ENCODE data around the gene BAAT. TPM values are rescaled to one million over a fixed set of nuclear protein-coding genes. Genes with fewer than 3 reads are reported as not detected.

The BAAT gene
- total RNA-seq, 1 donor from 2014 or later, result 0.07 TPM

DNA sequence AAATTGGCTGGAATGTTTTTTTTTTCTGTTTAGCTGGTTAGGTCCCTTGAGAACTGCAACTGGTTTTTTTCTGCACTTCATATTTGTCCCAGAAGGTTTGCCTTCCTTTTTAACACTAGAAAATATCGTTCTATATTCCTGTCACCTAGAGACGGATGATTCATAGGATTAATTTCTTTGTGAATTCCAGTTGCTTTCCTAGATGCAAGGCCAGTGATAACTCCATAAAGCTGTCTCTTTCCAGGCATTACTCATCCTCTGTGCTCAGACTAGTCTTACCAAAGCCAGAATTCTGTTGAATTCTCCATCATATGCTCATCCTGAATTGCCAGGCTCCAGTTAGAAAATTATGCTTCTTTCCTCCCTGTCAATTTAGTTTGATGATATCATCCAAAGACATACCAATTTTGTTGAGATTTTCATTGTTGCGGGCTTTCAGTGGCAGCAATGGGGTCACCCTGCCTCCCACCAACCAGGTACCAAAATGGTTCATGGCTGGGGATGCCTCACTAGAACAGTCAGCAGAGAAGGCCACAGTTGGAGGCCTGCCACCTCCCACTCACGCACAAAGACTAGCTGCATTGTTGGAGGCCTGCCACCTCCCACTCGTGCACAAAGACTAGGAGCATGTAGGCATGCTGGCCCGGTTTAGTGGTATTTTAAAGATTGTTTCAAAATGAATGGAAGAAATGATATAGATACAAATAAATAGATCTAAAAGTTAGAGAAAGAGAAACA, 8.5 kb downstream of the BAAT start:
- DNase-seq (ENCODE audit: low spot score in 2 of 2, unreplicated experiment in 2 of 2), result no peak
- H3K4me3 Mint-ChIP-seq, result no peak overlapping the region
- no peaks in the 10 kb centered on the region for H3K27me3 Mint-ChIP-seq (ENCODE audit: low read depth)
- peaks cover 33% of the 10 kb centered on the region for H3K9me3 Mint-ChIP-seq
- H3K4me1 Mint-ChIP-seq, result peaks cover 4% of the 10 kb centered on the region
- no peak overlapping the region for H3K27ac Mint-ChIP-seq
- peaks cover 6% of the 10 kb centered on the region for H3K36me3 Mint-ChIP-seq
- TF ChIP-seq, protein P1, sequence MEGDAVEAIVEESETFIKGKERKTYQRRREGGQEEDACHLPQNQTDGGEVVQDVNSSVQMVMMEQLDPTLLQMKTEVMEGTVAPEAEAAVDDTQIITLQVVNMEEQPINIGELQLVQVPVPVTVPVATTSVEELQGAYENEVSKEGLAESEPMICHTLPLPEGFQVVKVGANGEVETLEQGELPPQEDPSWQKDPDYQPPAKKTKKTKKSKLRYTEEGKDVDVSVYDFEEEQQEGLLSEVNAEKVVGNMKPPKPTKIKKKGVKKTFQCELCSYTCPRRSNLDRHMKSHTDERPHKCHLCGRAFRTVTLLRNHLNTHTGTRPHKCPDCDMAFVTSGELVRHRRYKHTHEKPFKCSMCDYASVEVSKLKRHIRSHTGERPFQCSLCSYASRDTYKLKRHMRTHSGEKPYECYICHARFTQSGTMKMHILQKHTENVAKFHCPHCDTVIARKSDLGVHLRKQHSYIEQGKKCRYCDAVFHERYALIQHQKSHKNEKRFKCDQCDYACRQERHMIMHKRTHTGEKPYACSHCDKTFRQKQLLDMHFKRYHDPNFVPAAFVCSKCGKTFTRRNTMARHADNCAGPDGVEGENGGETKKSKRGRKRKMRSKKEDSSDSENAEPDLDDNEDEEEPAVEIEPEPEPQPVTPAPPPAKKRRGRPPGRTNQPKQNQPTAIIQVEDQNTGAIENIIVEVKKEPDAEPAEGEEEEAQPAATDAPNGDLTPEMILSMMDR (IDR thresholded peaks at IDR 0.05; ENCODE audit: unreplicated experiment), result no peak

DNA sequence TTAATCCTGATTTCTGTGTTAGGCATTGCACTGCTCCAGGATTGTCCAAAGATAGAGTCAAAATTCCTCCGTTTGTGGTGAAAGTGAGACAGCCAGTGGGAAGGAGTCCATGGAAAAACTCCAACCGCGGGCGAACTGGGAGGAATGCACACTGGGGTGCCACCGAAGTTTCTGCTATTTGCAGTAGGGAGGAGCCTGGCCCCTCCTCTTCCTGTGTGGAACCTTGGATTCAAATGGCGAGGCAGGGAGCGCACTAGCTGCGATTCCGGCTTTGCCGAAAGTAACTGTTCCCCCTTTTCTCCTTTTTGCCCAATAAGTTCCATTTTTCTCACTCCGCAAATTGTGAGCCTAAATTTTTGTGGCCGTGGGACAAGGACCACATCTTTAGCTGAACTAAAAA, 9.3 kb downstream of the BAAT start:
- DNase-seq (ENCODE audit: low spot score in 2 of 2, unreplicated experiment in 2 of 2), result no peak
- Mint-ChIP-seq H3K4me1 (peaks cover 4% of the 10 kb centered on the region), H3K4me3 (no peak overlapping the region), H3K27me3 (ENCODE audit: low read depth) (no peaks in the 10 kb centered on the region), H3K27ac (no peak overlapping the region), H3K36me3 (peaks cover 6% of the 10 kb centered on the region), H3K9me3 (peaks cover 33% of the 10 kb centered on the region)
- TF ChIP-seq, protein P1 (IDR thresholded peaks at IDR 0.05; ENCODE audit: unreplicated experiment), result no peak

DNA sequence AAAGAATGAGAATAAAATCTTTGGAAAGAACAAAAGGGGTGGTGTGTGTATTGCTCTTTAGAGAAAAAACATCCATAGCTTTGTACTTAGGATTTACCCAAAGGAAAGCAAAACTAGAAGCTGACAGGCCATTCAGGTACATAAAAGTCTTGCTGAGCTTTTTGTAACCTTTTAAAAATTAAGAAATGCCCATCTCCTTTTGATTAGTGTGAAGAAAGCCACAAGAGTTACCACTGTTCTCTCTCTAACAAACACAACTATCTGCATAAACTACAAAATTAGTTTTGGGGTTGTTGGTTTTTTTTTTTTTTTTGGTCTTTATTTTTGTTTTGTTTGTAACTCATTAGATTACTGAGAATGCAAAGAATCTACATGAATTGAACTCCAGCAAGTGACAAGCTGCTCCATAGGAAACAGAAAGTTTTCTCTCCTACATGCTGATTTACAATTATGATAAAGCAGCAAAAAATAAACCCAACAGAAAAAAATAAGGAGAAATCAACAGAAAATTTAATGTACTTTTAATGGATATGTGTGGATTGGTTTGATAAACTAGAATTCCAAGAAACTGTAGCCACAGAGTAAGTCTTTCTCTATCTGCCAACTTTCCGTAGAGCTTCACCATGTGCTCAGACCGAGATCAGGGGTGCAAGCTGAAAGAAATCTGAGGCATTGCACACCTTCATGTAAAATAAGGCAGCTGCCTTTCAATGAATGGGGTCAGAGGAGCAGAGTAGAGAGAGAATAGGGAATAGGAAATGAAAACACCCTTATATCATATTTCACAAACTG, 12.3 kb downstream of the BAAT start:
- TF ChIP-seq, protein P1 (IDR thresholded peaks at IDR 0.05; ENCODE audit: unreplicated experiment), result no peak
- Mint-ChIP-seq H3K27ac (no peak overlapping the region), H3K4me1 (peaks cover 4% of the 10 kb centered on the region), H3K4me3 (no peak overlapping the region), H3K27me3 (ENCODE audit: low read depth) (no peaks in the 10 kb centered on the region), H3K36me3 (peaks cover under 1% of the 10 kb centered on the region), H3K9me3 (peaks cover 10% of the 10 kb centered on the region)
- no peak for DNase-seq (ENCODE audit: low spot score in 2 of 2, unreplicated experiment in 2 of 2)

DNA sequence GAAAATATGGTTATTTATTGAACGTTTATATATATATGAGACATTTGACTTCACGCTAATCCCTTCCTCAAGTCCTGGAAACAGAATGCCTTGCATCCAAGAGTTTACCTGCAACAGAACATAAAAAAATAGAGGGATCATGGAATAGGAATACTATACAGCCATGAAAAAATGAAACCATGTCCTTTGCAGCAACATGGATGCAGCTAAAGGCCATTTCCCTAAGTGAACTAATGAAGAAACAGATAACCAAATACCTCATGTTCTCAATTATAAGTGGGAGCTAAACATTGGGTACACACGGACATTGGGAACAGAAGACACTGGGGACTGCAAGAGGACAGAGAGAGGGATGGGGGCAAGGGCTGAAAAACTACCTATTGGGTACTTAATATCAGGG, 13.0 kb downstream of the BAAT start:
- Mint-ChIP-seq H3K4me1 (peaks cover 4% of the 10 kb centered on the region), H3K27me3 (ENCODE audit: low read depth) (no peaks in the 10 kb centered on the region), H3K36me3 (no peaks in the 10 kb centered on the region), H3K4me3 (no peak overlapping the region), H3K9me3 (peaks cover 8% of the 10 kb centered on the region), H3K27ac (no peak overlapping the region)
- no peak for DNase-seq (ENCODE audit: low spot score in 2 of 2, unreplicated experiment in 2 of 2)
- TF ChIP-seq, protein P1 (IDR thresholded peaks at IDR 0.05; ENCODE audit: unreplicated experiment), result no peak

DNA sequence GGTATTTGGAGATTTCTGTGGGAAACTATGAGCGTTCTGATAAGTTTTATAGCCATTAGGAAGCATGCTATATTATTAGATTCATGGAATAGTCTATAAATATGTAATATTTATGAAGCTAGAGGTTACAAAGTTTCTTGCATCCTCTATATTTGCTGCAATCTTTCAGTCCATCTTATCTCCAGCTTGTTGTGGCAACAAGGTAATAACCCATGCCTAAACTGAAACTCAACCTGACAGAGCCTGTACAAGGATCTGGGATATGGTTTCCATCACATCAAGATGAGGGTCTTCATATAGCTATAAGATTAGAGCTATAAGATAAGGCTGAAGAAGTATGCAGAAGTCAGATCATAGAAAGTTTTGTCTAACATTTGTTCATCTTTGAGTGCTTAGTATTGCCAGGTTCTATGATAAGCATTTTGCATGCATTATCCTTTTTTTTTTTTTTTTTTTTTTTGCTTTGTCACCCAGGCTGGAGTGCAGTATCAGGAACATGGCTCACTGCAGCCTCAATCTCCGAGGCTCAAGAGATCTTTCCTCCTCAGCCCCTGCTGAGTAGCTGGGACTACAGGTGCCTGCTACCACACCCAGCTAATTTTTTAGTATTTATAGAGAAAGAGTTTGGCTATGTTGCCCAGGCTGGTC, 14.8 kb downstream of the BAAT start:
- Mint-ChIP-seq H3K36me3 (no peaks in the 10 kb centered on the region), H3K4me3 (no peak overlapping the region), H3K9me3 (peaks cover 8% of the 10 kb centered on the region), H3K4me1 (peaks cover 4% of the 10 kb centered on the region), H3K27me3 (ENCODE audit: low read depth) (no peaks in the 10 kb centered on the region), H3K27ac (no peak overlapping the region)
- DNase-seq (ENCODE audit: low spot score in 2 of 2, unreplicated experiment in 2 of 2), result no peak
- TF ChIP-seq, protein P1 (IDR thresholded peaks at IDR 0.05; ENCODE audit: unreplicated experiment), result no peak
